Upper lobe of right lung (tissue), 1 donor: ENCODE results near the gene ATG14. TPM values are rescaled to one million over a fixed set of nuclear protein-coding genes. Genes with fewer than 3 reads are reported as not detected.

Source experiments
- ATAC-seq: fragments of 200-7000 bp; cut with Tn5 transposase; one replicate; pipeline ENCODE4 v1.9.1; 2020; ENCODE audit warnings: mild to moderate bottlenecking, moderate library complexity
- DNase-seq: peaks from one replicate; pipeline ENCODE4 v3.0.0-alpha.2; 2020
- H3K27ac ChIP-seq: fragments of 200-600 bp; one replicate; pipeline ENCODE4 v1.8.0; 2022
- H3K27me3 ChIP-seq: fragments of 200-600 bp; one replicate; pipeline ENCODE4 v1.8.0; 2022; ENCODE audit warnings: mild to moderate bottlenecking
- H3K36me3 ChIP-seq: fragments of 200-600 bp; one replicate; pipeline ENCODE4 v1.8.0; 2022
- H3K4me1 ChIP-seq: fragments of 200-600 bp; one replicate; pipeline ENCODE4 v1.8.0; 2022
- H3K4me3 ChIP-seq: fragments of 200-600 bp; one replicate; pipeline ENCODE4 v1.8.0; 2022; ENCODE audit warnings: mild to moderate bottlenecking
- H3K9me3 ChIP-seq: fragments of 200-600 bp; one replicate; pipeline ENCODE4 v1.8.0; 2022
- CTCF ChIP-seq: fragments of 200-600 bp; IDR thresholded peaks from one replicate; pipeline ENCODE4 v1.8.0; 2022; ENCODE audit warnings: antibody characterized with exemption
- intact Hi-C: fragments of 100-400 bp; cut with DNase I; formaldehyde crosslinking; loops from one replicate; pipeline ENCODE4 v1.11.0; 2022
- total RNA-seq: library from RNA; stranded (reverse); fragmentation: NEBNext Ultra II Directional; extraction: Animal tissue kit (Norgen Biotek cat#: 25700); gene quantifications from one replicate; pipeline ENCODE4 v1.2.1, GENCODE V29; 2021
- donor health status: DM: no; HTN: yes; CAD: no; lungs with severe emphysema.

The ATG14 gene
- total RNA-seq, 1 donor from 2014 or later, result 10.3 TPM

GRCh38 chr14:55410876-55411275, 754 bp downstream of the ATG14 start:
- H3K27ac ChIP-seq, result peak overlapping the region; percentile 86
- H3K27me3 ChIP-seq, result peaks cover 10% of the 10 kb centered on the region
- TF ChIP-seq CTCF, result no peak
- no peak for DNase-seq
- H3K36me3 ChIP-seq, result no peaks in the 10 kb centered on the region
- H3K9me3 ChIP-seq, result no peaks in the 10 kb centered on the region
- no peak for ATAC-seq
- peaks cover 13% of the 10 kb centered on the region for H3K4me1 ChIP-seq
- peak overlapping the region; percentile 86 for H3K4me3 ChIP-seq
- intact Hi-C loops, result no loop called here

- no peak overlapping the region for H3K27ac ChIP-seq
- TF ChIP-seq CTCF, result no peak
- no peaks in the 10 kb centered on the region for H3K9me3 ChIP-seq
- intact Hi-C loops, result no loop called here
- H3K4me3 ChIP-seq, result no peak overlapping the region
- H3K36me3 ChIP-seq, result no peaks in the 10 kb centered on the region
- no peak for DNase-seq
- H3K27me3 ChIP-seq, result no peaks in the 10 kb centered on the region
- no peaks in the 10 kb centered on the region for H3K4me1 ChIP-seq
- ATAC-seq, result no peak
Observed at GRCh38 chr14:55404173-55404854, 7.3 kb downstream of the ATG14 start.

GRCh38 chr14:55401751-55402150, 9.9 kb downstream of the ATG14 start:
- H3K27me3 ChIP-seq, result no peaks in the 10 kb centered on the region
- intact Hi-C loops, result no loop called here
- no peaks in the 10 kb centered on the region for H3K9me3 ChIP-seq
- ATAC-seq (peak; percentile 47), DNase-seq (no peak)
- H3K4me1 ChIP-seq, result no peaks in the 10 kb centered on the region
- no peak overlapping the region for H3K4me3 ChIP-seq
- H3K27ac ChIP-seq, result no peak overlapping the region
- TF ChIP-seq CTCF, result no peak
- H3K36me3 ChIP-seq, result peaks cover 3% of the 10 kb centered on the region

GRCh38 chr14:55399852-55400251, 11.8 kb downstream of the ATG14 start:
- Histone ChIP-seq H3K27ac (no peak overlapping the region), H3K4me1 (no peaks in the 10 kb centered on the region), H3K36me3 (peaks cover 19% of the 10 kb centered on the region), H3K27me3 (no peaks in the 10 kb centered on the region), H3K9me3 (no peaks in the 10 kb centered on the region), H3K4me3 (no peak overlapping the region)
- intact Hi-C loops, result no loop called here
- TF ChIP-seq CTCF, result no peak
- ATAC-seq (no peak), DNase-seq (no peak)

- no peak for TF ChIP-seq CTCF
- no peaks in the 10 kb centered on the region for H3K9me3 ChIP-seq
- DNase-seq (no peak), ATAC-seq (no peak)
- peaks cover 26% of the 10 kb centered on the region for H3K36me3 ChIP-seq
- no peak overlapping the region for H3K4me3 ChIP-seq
- H3K4me1 ChIP-seq, result no peaks in the 10 kb centered on the region
- H3K27ac ChIP-seq, result no peak overlapping the region
- intact Hi-C loops, result no loop called here
- no peaks in the 10 kb centered on the region for H3K27me3 ChIP-seq
Observed at GRCh38 chr14:55399183-55399582, 12.4 kb downstream of the ATG14 start.

GRCh38 chr14:55398679-55399078, 13.0 kb downstream of the ATG14 start:
- H3K4me3 ChIP-seq, result no peak overlapping the region
- H3K27me3 ChIP-seq, result no peaks in the 10 kb centered on the region
- no peak for ATAC-seq
- H3K36me3 ChIP-seq, result peaks cover 26% of the 10 kb centered on the region
- DNase-seq, result no peak
- H3K4me1 ChIP-seq, result no peaks in the 10 kb centered on the region
- no peaks in the 10 kb centered on the region for H3K9me3 ChIP-seq
- no peak overlapping the region for H3K27ac ChIP-seq
- intact Hi-C loops, result no loop called here
- TF ChIP-seq CTCF, result no peak
